ENCODE measurements around the gene ABHD12. TPM values are rescaled to one million over a fixed set of nuclear protein-coding genes. Genes with fewer than 3 reads are reported as not detected.
"Not testable (repeated sequence)": the region's sequence is repeated elsewhere in the genome, so short reads cannot be mapped to it uniquely, and the experiment has no call there.

Gene ABHD12
- total RNA-seq, 2 donors from 2014 or later = 11.2 to 23.0 TPM

GRCh38 chr20:25353353-25353746, 37.3 kb downstream of the ABHD12 start:
- Mint-ChIP-seq H3K27ac (no peak overlapping the region), H3K27me3 (no peaks in the 10 kb centered on the region), H3K36me3 (ENCODE audit: low read depth) (no peaks in the 10 kb centered on the region), H3K9me3 (no peaks in the 10 kb centered on the region), H3K4me3 (no peak overlapping the region), H3K4me1 (peaks cover 8% of the 10 kb centered on the region)
- ATAC-seq (replicated peaks) = no peak

DNA sequence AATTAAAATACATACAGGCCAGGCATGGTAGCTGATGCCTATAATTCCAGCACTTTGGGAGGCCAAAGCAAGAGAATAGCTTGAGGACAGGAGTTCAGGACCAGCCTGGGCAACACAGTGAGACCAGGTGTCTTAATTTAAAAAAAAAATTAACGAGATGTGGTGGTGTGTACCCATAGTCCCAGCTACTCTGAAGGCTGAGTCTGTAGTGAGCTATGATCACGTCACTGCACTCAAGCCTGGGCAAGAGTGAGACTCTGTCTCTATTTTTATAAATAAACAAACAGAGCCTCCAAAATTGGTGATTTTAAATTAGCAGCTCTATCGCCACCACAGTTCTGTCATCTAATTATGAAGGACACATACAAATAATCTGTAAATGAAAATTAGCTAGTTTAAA, 37.9 kb downstream of the ABHD12 start:
- ATAC-seq (replicated peaks) = no peak
- Mint-ChIP-seq H3K27me3 (no peaks in the 10 kb centered on the region), H3K4me3 (no peak overlapping the region), H3K4me1 (peaks cover 8% of the 10 kb centered on the region), H3K27ac (no peak overlapping the region), H3K9me3 (no peaks in the 10 kb centered on the region), H3K36me3 (ENCODE audit: low read depth) (no peaks in the 10 kb centered on the region)

GRCh38 chr20:25351024-25351360, 39.6 kb downstream of the ABHD12 start:
- Mint-ChIP-seq H3K4me1 (peaks cover 3% of the 10 kb centered on the region), H3K4me3 (no peak overlapping the region), H3K36me3 (ENCODE audit: low read depth) (no peaks in the 10 kb centered on the region), H3K27me3 (no peaks in the 10 kb centered on the region), H3K27ac (no peak overlapping the region), H3K9me3 (no peaks in the 10 kb centered on the region)
- no peak for ATAC-seq (replicated peaks)

- peak; percentile 29 for ATAC-seq (replicated peaks)
- H3K36me3 Mint-ChIP-seq (ENCODE audit: low read depth) = no peaks in the 10 kb centered on the region
- peaks cover 8% of the 10 kb centered on the region for H3K4me1 Mint-ChIP-seq
- H3K27ac Mint-ChIP-seq = no peak overlapping the region
- H3K27me3 Mint-ChIP-seq = no peaks in the 10 kb centered on the region
- no peaks in the 10 kb centered on the region for H3K9me3 Mint-ChIP-seq
- no peak overlapping the region for H3K4me3 Mint-ChIP-seq
These were observed 44.3 kb downstream of the ABHD12 start for GRCh38 chr20:25346349-25346748.

GRCh38 chr20:25345721-25346120, 44.9 kb downstream of the ABHD12 start:
- no peaks in the 10 kb centered on the region for H3K36me3 Mint-ChIP-seq (ENCODE audit: low read depth)
- no peak overlapping the region for H3K4me3 Mint-ChIP-seq
- no peaks in the 10 kb centered on the region for H3K9me3 Mint-ChIP-seq
- no peaks in the 10 kb centered on the region for H3K27me3 Mint-ChIP-seq
- no peak overlapping the region for H3K27ac Mint-ChIP-seq
- peaks cover 8% of the 10 kb centered on the region for H3K4me1 Mint-ChIP-seq
- ATAC-seq (replicated peaks) = no peak

- H3K27ac Mint-ChIP-seq = no peak overlapping the region
- H3K4me1 Mint-ChIP-seq = peaks cover 8% of the 10 kb centered on the region
- ATAC-seq (replicated peaks) = peak; percentile 2
- H3K9me3 Mint-ChIP-seq = no peaks in the 10 kb centered on the region
- H3K36me3 Mint-ChIP-seq (ENCODE audit: low read depth) = no peaks in the 10 kb centered on the region
- no peak overlapping the region for H3K4me3 Mint-ChIP-seq
- no peaks in the 10 kb centered on the region for H3K27me3 Mint-ChIP-seq
These were observed 46.0 kb downstream of the ABHD12 start for GRCh38 chr20:25344634-25345033.

DNA sequence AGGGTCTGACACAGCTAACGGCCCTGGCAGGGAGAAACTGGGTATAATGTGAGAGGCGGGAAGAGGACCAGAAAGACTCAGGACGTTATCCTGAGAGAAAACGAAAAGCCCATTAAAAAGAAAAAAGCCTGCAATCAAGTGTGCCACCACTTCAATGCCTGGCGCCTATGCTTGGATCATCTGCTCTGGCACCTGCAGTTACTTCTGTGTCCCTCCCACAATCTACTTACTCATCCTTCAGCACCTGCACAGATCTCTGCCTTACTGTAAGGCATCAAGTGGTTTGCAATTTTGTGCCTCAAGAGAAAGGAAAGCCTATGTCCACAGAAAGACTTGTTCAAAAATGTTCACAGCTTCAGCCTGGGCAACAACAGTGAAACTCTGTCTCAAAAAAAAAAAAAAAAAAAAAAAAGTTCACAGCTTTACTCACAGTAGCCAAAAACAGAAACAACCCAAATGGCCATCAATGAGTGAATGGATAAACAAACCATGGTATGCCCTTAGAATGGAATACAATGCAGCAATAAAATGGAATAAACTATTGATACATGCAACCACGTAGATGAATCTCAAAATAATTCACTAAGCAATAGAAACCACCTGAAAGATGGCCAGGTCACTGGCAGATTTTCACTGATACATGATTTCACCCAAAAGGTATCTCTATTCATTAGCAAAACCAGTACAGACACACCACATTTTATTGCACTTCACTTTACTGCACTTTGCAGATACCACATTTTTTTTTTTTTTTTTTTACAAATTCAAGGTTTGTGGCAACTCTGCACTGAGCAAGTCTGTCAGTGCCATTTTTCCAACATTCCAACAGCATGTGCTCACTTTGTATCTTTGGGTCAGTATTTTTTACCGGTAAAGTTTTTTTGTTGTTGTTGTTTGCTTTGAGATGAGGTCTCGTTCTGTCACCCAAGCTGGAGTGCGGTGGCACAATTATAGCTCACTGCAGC, 48.6 kb downstream of the ABHD12 start:
- no peak for ATAC-seq (replicated peaks)
- H3K27me3 Mint-ChIP-seq = no peaks in the 10 kb centered on the region
- no peaks in the 10 kb centered on the region for H3K9me3 Mint-ChIP-seq
- no peak overlapping the region for H3K4me3 Mint-ChIP-seq
- H3K27ac Mint-ChIP-seq = no peak overlapping the region
- H3K36me3 Mint-ChIP-seq (ENCODE audit: low read depth) = peaks cover 10% of the 10 kb centered on the region
- H3K4me1 Mint-ChIP-seq = peaks cover 8% of the 10 kb centered on the region

DNA sequence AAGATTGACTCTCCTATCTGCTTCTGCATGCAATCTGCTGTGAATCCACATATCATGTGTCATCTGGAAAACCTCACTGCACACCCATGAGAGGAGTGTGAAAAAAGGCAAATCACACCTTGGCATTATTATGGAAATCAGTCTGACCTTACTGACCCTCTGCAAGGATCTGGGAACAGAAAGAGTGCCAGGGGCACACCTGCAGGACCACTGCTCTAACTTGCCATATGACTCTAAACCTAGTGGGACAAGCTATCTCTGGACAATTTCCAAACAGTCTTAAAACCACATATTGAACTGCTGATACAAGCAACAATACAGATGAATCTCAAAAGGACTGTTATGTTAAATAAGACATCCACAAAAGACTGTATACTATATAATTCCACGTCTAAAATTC, 50.3 kb downstream of the ABHD12 start:
- Mint-ChIP-seq H3K27me3 (no peaks in the 10 kb centered on the region), H3K9me3 (no peaks in the 10 kb centered on the region), H3K27ac (no peak overlapping the region), H3K36me3 (ENCODE audit: low read depth) (peaks cover 10% of the 10 kb centered on the region), H3K4me3 (no peak overlapping the region), H3K4me1 (peaks cover 8% of the 10 kb centered on the region)
- no peak for ATAC-seq (replicated peaks)

DNA sequence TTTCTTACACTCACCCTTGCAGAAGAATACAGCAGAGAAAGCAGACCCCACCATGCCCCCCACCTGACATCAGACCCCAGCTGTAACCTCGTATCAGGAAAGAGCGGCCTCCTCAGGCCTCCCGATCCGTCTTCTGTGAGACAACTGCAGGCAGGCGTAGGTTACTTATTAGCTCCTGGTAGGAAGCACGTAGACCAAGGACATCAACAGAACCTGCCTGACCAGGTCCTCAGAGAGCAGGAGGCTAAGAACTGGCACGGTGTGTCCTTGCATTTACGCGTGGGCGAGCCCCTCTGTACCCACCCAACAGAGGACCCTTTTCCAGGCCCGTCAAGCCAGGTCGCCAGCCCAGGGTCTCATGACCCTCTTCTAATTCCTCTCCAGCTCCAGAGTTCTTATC, 51.0 kb downstream of the ABHD12 start:
- no peak overlapping the region for H3K4me3 Mint-ChIP-seq
- no peaks in the 10 kb centered on the region for H3K27me3 Mint-ChIP-seq
- H3K36me3 Mint-ChIP-seq (ENCODE audit: low read depth) = peaks cover 10% of the 10 kb centered on the region
- H3K4me1 Mint-ChIP-seq = peaks cover 6% of the 10 kb centered on the region
- ATAC-seq (replicated peaks) = no peak
- H3K27ac Mint-ChIP-seq = no peak overlapping the region
- H3K9me3 Mint-ChIP-seq = no peaks in the 10 kb centered on the region

GRCh38 chr20:25338112-25339023, 52.3 kb downstream of the ABHD12 start:
- no peak overlapping the region for H3K4me3 Mint-ChIP-seq
- no peaks in the 10 kb centered on the region for H3K4me1 Mint-ChIP-seq
- no peaks in the 10 kb centered on the region for H3K27me3 Mint-ChIP-seq
- no peak for ATAC-seq (replicated peaks)
- H3K9me3 Mint-ChIP-seq = no peaks in the 10 kb centered on the region
- no peak overlapping the region for H3K27ac Mint-ChIP-seq
- H3K36me3 Mint-ChIP-seq (ENCODE audit: low read depth) = peaks cover 10% of the 10 kb centered on the region

- Mint-ChIP-seq H3K27ac (no peak overlapping the region), H3K27me3 (no peaks in the 10 kb centered on the region), H3K4me3 (no peak overlapping the region), H3K36me3 (ENCODE audit: low read depth) (peaks cover 10% of the 10 kb centered on the region), H3K9me3 (no peaks in the 10 kb centered on the region), H3K4me1 (no peaks in the 10 kb centered on the region)
- ATAC-seq (replicated peaks) = no peak
These were observed 53.8 kb downstream of the ABHD12 start for GRCh38 chr20:25336561-25337422.

GRCh38 chr20:25334972-25335371, 55.7 kb downstream of the ABHD12 start:
- H3K27ac Mint-ChIP-seq; H3K4me3 Mint-ChIP-seq; H3K27me3 Mint-ChIP-seq; H3K4me1 Mint-ChIP-seq; H3K9me3 Mint-ChIP-seq; ATAC-seq (replicated peaks): not testable (repeated sequence)
- peaks cover 10% of the 10 kb centered on the region for H3K36me3 Mint-ChIP-seq (ENCODE audit: low read depth)

- no peak for ATAC-seq (replicated peaks)
- Mint-ChIP-seq H3K27me3 (no peaks in the 10 kb centered on the region), H3K36me3 (ENCODE audit: low read depth) (no peaks in the 10 kb centered on the region), H3K9me3 (no peaks in the 10 kb centered on the region), H3K27ac (no peak overlapping the region), H3K4me3 (no peak overlapping the region), H3K4me1 (peaks cover 5% of the 10 kb centered on the region)
These were observed 61.6 kb downstream of the ABHD12 start for GRCh38 chr20:25328954-25329498.
